NCI-H187 treated with DMSO at 0.1 percent for 48 hours (cell line): ENCODE data around the gene MYO18A.
A peak's percentile ranks its signal among the peaks of the same experiment; 100 is the strongest.

Source experiments
- DNase-seq: peaks from one replicate; lab custom pipeline; 2025; lab: John Stamatoyannopoulos, UW

MYO18A gene

GRCh38 chr17:29165800-29166506 lies 14.2 kb downstream of the MYO18A start:
- no peak for DNase-seq

DNA sequence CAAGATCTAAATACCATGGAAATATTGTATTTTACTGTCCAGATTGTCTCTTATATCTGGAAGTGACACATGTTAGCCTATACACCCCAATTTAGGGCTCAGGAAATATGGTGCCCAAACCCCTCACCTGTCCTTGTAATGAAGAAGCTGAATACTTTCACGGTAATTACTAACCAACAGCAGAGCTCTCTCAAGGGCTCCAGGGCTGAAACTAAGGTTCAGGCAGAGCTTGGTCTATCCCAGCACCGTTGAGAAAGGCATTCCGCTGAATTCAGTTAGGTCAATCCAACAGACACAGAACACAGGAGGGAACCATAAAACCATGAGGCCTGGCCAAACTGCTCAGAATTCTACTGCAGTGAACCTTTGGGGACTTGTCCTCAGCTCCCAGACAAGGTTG lies 14.9 kb downstream of the MYO18A start:
- DNase-seq, result no peak

DNA sequence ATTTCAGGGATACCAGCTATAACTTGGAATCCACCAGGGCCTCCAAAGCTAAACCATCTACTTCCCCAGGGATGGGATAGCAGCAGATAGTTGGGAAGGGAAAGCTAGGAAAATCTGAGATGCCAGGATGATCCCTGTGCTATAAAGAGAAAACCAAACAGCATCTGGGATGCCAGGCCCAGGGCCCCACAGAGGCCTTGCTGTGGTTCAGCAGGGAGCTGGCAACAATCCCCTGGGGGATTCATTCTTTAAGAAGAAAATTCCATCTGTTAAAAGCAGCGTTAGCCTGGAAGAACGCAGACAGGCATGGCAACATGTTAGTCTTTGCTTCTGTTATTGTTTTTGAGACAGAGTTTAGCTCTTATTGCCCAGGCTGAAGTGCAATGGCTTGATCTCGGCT lies 16.6 kb downstream of the MYO18A start:
- no peak for DNase-seq

DNA sequence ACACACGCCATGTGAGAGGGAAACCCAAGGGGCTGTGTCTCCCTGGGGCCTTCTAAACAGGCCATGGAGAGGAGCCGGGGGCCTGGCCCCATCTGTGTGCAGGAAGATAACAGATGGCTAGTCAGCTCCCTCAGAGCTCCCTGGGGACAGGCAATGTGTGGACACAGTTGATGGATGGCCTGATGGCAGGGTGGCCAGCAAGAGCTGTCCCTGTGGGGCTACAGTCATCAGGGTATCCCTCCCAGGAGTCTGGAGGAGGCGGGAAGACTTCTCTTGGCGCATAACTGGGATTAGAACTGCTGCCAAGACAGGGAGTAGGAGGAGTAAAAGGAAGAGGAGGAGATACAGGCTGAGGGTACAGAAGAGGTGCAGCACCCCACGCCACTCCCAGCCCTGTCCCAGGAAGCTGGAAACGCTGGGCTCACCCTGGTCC lies 17.3 kb downstream of the MYO18A start:
- no peak for DNase-seq

DNA sequence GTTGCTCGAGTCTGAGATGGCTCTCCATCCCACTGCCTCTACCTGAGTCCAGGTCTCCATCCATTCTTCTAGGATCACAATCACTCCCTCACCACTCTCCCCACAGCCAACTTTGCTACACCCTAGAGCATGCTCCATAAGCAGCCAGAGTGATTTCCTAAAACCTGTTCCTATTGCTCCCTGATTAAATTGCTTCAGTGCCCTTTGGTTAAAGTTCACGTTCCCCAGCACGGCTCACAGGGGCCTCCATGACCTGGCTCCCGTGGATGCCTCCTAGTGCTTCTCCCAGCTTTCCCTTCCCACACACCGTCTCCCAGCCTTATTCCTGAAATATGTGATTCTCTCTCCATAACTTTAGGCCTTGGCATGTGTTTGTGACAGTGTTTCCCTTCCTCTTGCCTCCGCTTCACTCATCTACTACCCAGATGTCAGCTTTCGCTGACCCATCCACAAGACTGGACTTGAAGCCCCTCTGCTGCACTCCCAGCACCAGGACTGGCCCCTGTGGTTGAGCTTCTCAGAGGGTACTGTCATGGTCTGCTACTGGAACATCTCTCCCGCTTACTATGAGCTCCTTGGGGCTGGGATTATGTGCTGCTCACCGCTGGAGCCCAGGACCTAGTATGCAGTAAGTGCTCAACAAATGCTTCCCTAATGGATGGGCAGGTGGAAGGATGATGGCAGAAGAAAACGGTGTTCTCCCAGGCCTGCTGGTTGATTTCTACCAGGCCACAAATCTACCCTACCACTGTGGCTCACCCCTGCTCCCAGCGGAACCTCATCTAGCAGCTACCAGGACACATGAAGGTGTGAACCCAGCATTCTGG lies 17.9 kb downstream of the MYO18A start:
- no peak for DNase-seq

DNA sequence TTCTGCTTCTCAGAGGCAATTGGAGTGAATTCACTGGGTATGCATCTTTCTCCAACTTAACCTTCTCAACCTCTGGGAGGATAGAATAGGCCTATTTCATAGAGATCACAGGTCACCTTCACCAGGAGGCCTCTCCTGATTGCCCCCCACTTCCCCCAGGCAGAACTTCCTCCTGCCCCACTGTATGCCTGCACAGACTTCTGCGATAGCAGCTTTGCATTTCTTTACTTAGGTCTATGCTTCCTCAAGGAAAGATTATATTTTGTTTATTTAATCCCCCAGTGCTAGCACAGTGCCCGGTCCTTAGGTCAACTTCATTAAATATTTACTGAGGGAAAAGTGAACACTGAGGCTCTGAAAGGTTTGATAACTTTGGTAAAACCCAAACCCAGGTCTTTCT lies 19.9 kb downstream of the MYO18A start:
- DNase-seq, result no peak

DNA sequence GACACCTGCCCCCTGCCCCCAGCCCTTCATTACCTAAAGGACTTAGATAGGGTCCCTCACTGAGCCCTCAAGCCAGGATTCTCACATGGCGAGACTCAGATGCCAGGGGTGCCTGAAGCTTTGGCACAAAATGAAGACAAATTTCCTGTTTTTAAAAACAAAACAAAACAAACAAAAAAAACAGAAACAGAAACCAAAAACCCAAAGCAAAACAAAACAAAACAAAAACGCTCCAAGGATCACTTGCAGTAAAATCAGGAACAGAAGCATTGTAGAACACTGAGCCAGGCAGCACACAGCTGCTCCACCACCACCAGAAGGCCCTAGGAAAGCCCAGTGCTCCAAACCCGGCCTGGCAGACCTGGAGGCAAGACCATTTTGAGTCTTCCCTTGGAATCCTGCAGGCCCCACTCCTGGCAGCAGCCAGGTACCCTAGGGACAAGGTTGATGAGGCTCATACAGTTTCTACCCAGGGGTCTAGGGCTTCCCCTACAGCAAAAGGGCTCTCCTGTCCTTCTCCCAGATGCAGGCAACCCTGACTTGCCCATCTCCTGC lies 20.8 kb downstream of the MYO18A start:
- no peak for DNase-seq

- DNase-seq, result no peak
These were observed 21.5 kb downstream of the MYO18A start for GRCh38 chr17:29158488-29159275.

- no peak for DNase-seq
These were observed 22.1 kb downstream of the MYO18A start for GRCh38 chr17:29158096-29158487.

GRCh38 chr17:29157310-29157709 lies 22.9 kb downstream of the MYO18A start:
- DNase-seq, result no peak

- DNase-seq, result no peak
These were observed 23.4 kb downstream of the MYO18A start for GRCh38 chr17:29156781-29157180.

DNA sequence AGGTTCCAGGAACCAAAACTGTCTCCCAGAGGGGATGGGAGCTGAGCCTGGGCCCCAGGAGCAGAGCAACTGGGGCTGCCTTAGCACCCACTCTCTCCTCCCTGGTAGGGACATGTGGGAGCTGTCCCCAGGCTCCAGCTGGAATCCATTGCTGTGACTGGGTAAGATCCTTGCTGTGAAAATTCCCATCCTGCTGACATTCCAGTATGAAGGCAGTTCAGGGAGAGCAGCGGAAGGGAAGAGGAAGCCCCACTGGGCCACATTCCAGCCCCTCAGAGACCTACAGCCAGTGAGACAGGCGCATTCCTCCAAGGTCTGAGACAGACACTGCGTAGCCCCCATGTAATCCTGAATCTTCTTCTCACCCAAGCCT lies 24.2 kb downstream of the MYO18A start:
- DNase-seq, result no peak

- no peak for DNase-seq
These were observed 24.8 kb downstream of the MYO18A start for GRCh38 chr17:29155227-29155965.

DNA sequence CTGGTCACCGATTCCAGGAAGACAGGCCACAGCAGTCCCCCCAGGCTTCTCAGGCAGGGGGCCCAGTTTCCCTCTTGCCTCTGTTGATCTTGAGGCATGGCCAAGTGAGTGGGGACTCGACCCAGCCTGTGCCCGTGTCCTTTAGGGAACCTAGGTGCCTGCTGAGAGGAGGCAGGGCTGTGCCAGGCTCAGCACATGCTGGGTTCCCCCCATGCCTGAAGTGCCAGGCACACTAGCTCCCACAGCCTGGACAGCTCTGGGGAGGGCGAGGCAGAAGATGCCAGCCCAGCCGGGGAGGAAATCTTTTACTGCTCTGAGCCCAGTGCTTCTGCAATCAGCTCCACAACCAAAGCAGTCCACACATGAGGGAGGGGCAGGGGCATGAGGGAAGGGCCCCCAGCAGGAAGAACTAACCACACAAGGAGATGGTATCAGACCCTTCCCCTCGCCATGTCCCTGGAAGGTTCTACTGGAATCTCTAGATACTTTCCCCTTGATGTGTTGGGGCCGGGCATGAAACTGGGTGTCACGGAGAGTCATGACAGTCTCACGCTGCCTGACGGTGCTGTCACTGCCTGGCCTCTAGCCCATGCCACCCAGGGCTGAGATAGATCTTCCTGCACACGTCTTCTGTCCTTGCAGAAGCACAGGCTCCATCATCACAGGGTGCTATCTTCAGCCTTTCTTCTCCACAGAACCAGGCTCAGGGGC lies 25.5 kb downstream of the MYO18A start:
- DNase-seq, result no peak

DNA sequence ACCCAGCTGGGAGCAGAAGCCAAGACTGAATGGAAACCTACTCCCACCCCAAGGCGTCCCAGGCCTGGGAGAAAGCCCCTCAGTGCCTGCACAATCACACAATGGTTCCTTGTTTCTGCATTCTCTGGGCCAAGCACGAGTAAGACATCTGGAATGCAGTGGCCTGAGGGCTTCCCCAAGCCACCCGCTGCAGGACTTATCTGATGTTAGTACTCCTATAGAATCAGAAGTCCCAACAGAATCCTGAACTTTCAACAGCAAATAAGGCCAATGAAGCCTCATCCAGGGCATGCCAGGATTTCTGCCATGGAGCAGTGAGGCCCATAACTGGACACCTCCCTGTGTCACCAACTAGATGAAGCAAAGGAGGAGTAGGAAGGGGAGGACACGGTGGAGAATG lies 28.6 kb downstream of the MYO18A start:
- no peak for DNase-seq

DNA sequence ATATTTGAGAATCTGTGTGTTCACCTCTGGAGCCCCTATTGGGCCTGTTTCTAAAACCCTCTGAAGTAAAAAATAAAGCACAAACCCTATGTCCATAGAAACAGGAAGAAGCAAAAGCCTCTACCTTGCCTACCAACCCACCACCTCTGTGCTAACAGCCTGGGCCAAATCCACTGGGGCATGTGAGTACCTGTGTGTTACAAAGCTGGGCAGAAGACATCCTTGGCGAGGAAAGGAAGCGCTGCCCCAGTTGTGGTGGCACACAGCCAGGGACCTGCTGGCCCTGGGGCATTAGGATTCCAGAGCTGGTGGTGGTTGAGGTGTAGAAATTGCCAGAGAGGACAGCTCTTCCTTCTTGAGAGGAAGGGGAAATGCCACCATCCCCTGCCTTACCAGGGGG lies 30.0 kb downstream of the MYO18A start:
- no peak for DNase-seq

GRCh38 chr17:29149431-29150064 lies 30.6 kb downstream of the MYO18A start:
- no peak for DNase-seq

GRCh38 chr17:29148790-29149430 lies 31.3 kb downstream of the MYO18A start:
- peak; percentile 9 for DNase-seq

DNA sequence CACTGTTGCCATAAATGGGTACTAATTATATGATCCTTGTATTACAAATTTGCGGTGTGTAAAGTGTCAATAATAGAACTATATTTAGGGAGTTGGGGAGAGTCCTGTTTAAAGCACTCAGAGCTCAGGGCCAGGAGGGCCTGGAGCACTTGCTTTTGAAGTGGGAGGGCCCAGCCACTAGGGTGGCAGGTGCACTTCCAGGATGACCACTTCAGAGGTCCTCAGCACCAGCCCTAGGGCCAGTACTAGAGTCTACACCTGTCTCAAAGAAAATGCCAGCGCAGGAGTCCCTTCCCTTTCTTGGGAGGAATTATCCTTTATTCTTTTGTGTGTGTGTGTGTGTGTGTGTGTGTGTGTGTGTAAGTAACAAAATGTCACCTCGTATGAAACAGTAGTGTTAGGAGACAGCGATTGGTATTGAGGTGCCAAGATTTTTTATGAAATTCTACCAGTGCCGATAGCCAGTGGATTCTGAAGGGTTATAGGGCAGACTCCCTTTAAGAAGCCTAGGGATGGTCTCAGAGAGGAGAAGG lies 31.9 kb downstream of the MYO18A start:
- DNase-seq, result no peak

DNA sequence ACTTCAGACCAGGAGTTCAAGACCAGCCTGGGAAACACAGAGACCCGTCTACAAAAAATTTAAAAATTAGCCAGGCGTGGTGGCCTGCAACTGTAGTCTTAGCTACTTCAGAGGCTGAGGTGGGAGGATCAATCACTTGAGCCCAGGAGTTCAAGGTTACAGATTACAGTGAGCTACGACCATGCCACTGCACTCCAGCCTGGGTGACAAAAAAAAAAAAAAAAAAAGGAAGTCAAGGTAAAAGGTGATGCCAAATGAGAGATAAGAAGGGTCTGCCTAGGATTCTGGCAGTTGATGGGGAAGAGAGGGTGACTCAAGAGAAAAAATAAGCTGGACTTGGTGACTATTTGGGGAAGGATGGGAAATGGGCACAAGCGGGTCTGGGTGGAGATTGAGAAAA lies 32.5 kb downstream of the MYO18A start:
- no peak for DNase-seq
